CD14-positive monocyte (primary cell): ENCODE results near the gene TREML2. TPM values are rescaled to one million over a fixed set of nuclear protein-coding genes. Genes with fewer than 3 reads are reported as not detected.
"Not testable (repeated sequence)": the region's sequence is repeated elsewhere in the genome, so short reads cannot be mapped to it uniquely, and the experiment has no call there.

Source experiments
- DNase-seq, 3 donors: peaks; one replicate each; pipeline ENCODE4 v3.0.0-alpha.2; 2011 to 2022
- H2AFZ ChIP-seq: 2 replicates; pipeline ENCODE4 v1.6.0; 2012; ENCODE audit warnings: mild to moderate bottlenecking, low read depth, low read length, inconsistent platforms; ENCODE audit not compliant: insufficient read depth, poor library complexity, severe bottlenecking
- H3K27ac ChIP-seq, 2 donors: 1 replicate in 1 of 2; 2 replicates in 1 of 2; pipeline ENCODE4 v1.5.1; 2012 to 2013; ENCODE audit warnings: low read length in 2 of 2, control low read depth in 1 of 2, inconsistent platforms in 1 of 2, low read depth in 1 of 2, mild to moderate bottlenecking in 1 of 2
- H3K27me3 ChIP-seq, 2 donors: one replicate each; pipeline versions ENCODE4 v1.6.0 to v1.6.1; 2011 to 2013; ENCODE audit warnings: low read length in 2 of 2; ENCODE audit not compliant: control insufficient read depth in 2 of 2, insufficient read depth in 2 of 2
- H3K36me3 ChIP-seq, 2 donors: replicated peaks in 1 of 2; 1 replicate in 1 of 2; 2 replicates in 1 of 2; pipeline versions ENCODE4 v1.5.1 to v1.6.1; 2012 to 2013; ENCODE audit warnings: low read length in 2 of 2, control low read depth in 1 of 2, inconsistent platforms in 1 of 2, mild to moderate bottlenecking in 1 of 2; ENCODE audit not compliant: insufficient read depth in 2 of 2, control insufficient read depth in 1 of 2
- H3K4me1 ChIP-seq, 2 donors: 1 replicate in 1 of 2; 2 replicates in 1 of 2; pipeline versions ENCODE4 v1.5.1 to v1.6.1; 2012 to 2013; ENCODE audit warnings: low read length in 2 of 2, control low read depth in 1 of 2, inconsistent platforms in 1 of 2, mild to moderate bottlenecking in 1 of 2, moderate library complexity in 1 of 2; ENCODE audit not compliant: insufficient read depth in 2 of 2, control insufficient read depth in 1 of 2
- H3K4me2 ChIP-seq: replicated peaks from 2 replicates; pipeline ENCODE3; 2012; ENCODE audit warnings: low read length, moderate library complexity, mild to moderate bottlenecking; ENCODE audit not compliant: poor library complexity, severe bottlenecking; ENCODE audit errors: extremely low read depth
- H3K4me3 ChIP-seq, 3 experiments: fragments of 200-600 bp in 1 of 3; sonication (generic) in 1 of 3; replicated peaks in 1 of 3; 1 replicate in 2 of 3; 2 replicates in 1 of 3; pipeline ENCODE4 v1.5.1; 2011 to 2013; ENCODE audit warnings: low read length in 3 of 3, mild to moderate bottlenecking in 3 of 3, control low read depth in 2 of 3, low read depth in 2 of 3, inconsistent platforms in 1 of 3, moderate library complexity in 1 of 3
- H3K79me2 ChIP-seq: 2 replicates; pipeline ENCODE4 v1.6.0; 2012; ENCODE audit warnings: mild to moderate bottlenecking, control low read depth, inconsistent platforms, low read length, moderate library complexity; ENCODE audit not compliant: insufficient read depth
- H3K9ac ChIP-seq: 2 replicates; pipeline ENCODE4 v1.6.0; 2017; ENCODE audit warnings: low read length, mild to moderate bottlenecking; ENCODE audit not compliant: insufficient read depth, poor library complexity, severe bottlenecking
- H3K9me3 ChIP-seq, 2 donors: replicated peaks in 1 of 2; 1 replicate in 1 of 2; 2 replicates in 1 of 2; pipeline versions ENCODE4 v1.5.1 to v1.6.1; 2012 to 2013; ENCODE audit warnings: low read length in 2 of 2, control low read depth in 1 of 2; ENCODE audit not compliant: control insufficient read depth in 1 of 2, insufficient read depth in 1 of 2
- H4K20me1 ChIP-seq: 2 replicates; pipeline ENCODE4 v1.6.0; 2012; ENCODE audit warnings: mild to moderate bottlenecking, low read length, control low read depth, moderate library complexity; ENCODE audit not compliant: insufficient read depth
- H3K27ac Mint-ChIP-seq, 7 donors: one replicate each; pipeline ENCODE4 v1.8.0; 2020; ENCODE audit warnings: mild to moderate bottlenecking in 7 of 7, mixed read lengths in 7 of 7, moderate library complexity in 6 of 7, inconsistent platforms in 2 of 7
- H3K27me3 Mint-ChIP-seq, 3 donors: one replicate each; pipeline ENCODE4 v1.8.0; 2021 to 2022; ENCODE audit warnings: low read depth in 3 of 3, mild to moderate bottlenecking in 3 of 3, mixed read lengths in 3 of 3, moderate library complexity in 3 of 3, inconsistent platforms in 1 of 3
- H3K36me3 Mint-ChIP-seq, 2 donors: one replicate each; pipeline ENCODE4 v1.8.0; 2020; ENCODE audit warnings: mixed read lengths in 2 of 2, inconsistent platforms in 1 of 2, mild to moderate bottlenecking in 1 of 2
- H3K4me1 Mint-ChIP-seq: one replicate; pipeline ENCODE4 v1.8.0; 2020; ENCODE audit warnings: mild to moderate bottlenecking, mixed read lengths
- H3K4me3 Mint-ChIP-seq, 2 donors: one replicate each; pipeline ENCODE4 v1.8.0; 2020; ENCODE audit warnings: mild to moderate bottlenecking in 2 of 2, mixed read lengths in 2 of 2, moderate library complexity in 1 of 2
- H3K9me3 Mint-ChIP-seq, 7 donors: one replicate each; pipeline ENCODE4 v1.8.0; 2020 to 2022; ENCODE audit warnings: mixed read lengths in 7 of 7, mild to moderate bottlenecking in 6 of 7, moderate library complexity in 6 of 7, inconsistent platforms in 2 of 7
- WGBS: methylation state at CpG from one replicate; pipeline ENCODE4 v1.1.5; 2013; ENCODE audit warnings: missing lambda C conversion rate; ENCODE audit not compliant: insufficient coverage; 5-methylcytosine and 5-hydroxymethylcytosine counted together
- intact Hi-C, 2 donors: fragments of 100-400 bp; cut with micrococcal nuclease; formaldehyde crosslinking; loops; one replicate each; pipeline versions ENCODE4 v1.15.0 to v1.15.1; 2023
- polyA plus RNA-seq, 3 donors: library from polyadenylated mRNA; depleted of rRNA in 1 of 3; unstranded in 2 of 3; stranded (reverse) in 1 of 3; fragments of 300-500 nt in 2 of 3; fragments of >200 nt in 1 of 3; fragmentation: Illumina TruSeq in 2 of 3; gene quantifications; 1 replicate in 2 of 3; 2 replicates in 1 of 3; pipeline ENCODE4 v1.2.3, GENCODE V29; 2012 to 2021
- TF ChIP-seq, protein P1 (sequence below): fragments of 200-600 bp; IDR thresholded peaks from one replicate; pipeline ENCODE4 v1.8.0; 2022; ENCODE audit warnings: antibody characterized with exemption, mild to moderate bottlenecking

The TREML2 gene
- polyA plus RNA-seq, 3 donors = 0.89 to 4.2 (median 1.1) TPM

DNA sequence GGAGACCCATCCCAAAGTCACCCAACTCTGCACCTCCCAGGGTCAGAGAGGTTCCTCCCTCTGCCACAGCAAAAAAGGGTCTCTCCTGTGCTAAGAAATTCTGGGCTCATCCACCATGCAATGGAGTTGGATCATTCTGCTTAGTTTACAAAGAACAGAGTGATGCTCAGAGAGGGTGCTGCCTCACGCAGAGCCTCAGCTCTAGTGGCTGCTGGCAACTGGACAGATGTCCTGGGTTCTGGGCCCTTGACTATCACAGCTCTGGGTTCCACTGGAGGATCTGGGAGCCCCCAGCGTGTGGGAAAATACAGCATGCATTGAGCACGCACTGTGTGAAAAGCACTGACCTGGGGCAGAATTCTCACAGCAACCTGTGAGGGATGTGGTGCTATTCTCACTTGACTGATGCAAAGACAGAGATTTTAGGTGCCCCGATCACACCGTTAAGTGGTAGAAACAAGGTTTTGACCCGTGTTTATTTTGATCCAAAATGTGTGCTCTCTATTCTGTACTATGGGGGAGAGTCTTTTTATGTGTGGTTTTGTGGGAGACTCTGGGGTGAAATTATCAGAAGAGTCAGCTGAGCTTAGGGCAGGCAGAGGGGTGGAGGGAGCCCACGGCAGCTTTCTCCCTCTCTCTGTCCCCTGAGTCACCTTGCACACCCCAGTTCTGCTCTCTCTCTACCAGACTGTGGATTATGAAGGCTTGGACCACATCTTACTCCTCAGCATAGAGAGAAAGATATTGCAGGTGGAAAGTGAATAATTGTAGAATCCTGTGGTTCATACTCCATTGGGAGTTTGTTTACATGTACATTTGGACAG lies 47.1 kb upstream of the TREML2 start:
- Histone ChIP-seq H3K4me3 (no peak overlapping the region), H3K9ac (no peak overlapping the region), H3K4me1 (no peaks in the 10 kb centered on the region), H3K27me3 (no peaks in the 10 kb centered on the region), H3K79me2 (no peaks in the 10 kb centered on the region), H4K20me1 (no peaks in the 10 kb centered on the region), H3K36me3 (no peaks in the 10 kb centered on the region), H2AFZ (no peak overlapping the region), H3K9me3 (no peaks in the 10 kb centered on the region), H3K4me2 (no peak overlapping the region), H3K27ac (no peak overlapping the region)
- no peak for DNase-seq
- intact Hi-C loops = no loop called here
- Mint-ChIP-seq H3K4me1 (peaks cover 17% of the 10 kb centered on the region), H3K4me3 (no peak overlapping the region), H3K27ac (peak overlapping the region in 4 of 7 donors; percentile 39 to 72 (median 44)), H3K9me3 (peaks cover 0 to 7% (median 2%) of the 10 kb centered on the region in 7 donors), H3K36me3 (peaks cover 0 to 13% of the 10 kb centered on the region in 2 donors), H3K27me3 (peaks cover 0 to 2% (median 0%) of the 10 kb centered on the region in 3 donors)
- TF ChIP-seq, protein P1, sequence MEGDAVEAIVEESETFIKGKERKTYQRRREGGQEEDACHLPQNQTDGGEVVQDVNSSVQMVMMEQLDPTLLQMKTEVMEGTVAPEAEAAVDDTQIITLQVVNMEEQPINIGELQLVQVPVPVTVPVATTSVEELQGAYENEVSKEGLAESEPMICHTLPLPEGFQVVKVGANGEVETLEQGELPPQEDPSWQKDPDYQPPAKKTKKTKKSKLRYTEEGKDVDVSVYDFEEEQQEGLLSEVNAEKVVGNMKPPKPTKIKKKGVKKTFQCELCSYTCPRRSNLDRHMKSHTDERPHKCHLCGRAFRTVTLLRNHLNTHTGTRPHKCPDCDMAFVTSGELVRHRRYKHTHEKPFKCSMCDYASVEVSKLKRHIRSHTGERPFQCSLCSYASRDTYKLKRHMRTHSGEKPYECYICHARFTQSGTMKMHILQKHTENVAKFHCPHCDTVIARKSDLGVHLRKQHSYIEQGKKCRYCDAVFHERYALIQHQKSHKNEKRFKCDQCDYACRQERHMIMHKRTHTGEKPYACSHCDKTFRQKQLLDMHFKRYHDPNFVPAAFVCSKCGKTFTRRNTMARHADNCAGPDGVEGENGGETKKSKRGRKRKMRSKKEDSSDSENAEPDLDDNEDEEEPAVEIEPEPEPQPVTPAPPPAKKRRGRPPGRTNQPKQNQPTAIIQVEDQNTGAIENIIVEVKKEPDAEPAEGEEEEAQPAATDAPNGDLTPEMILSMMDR = no peak
- 92% methylated on average over 6 of the region's 7 CpGs for WGBS

DNA sequence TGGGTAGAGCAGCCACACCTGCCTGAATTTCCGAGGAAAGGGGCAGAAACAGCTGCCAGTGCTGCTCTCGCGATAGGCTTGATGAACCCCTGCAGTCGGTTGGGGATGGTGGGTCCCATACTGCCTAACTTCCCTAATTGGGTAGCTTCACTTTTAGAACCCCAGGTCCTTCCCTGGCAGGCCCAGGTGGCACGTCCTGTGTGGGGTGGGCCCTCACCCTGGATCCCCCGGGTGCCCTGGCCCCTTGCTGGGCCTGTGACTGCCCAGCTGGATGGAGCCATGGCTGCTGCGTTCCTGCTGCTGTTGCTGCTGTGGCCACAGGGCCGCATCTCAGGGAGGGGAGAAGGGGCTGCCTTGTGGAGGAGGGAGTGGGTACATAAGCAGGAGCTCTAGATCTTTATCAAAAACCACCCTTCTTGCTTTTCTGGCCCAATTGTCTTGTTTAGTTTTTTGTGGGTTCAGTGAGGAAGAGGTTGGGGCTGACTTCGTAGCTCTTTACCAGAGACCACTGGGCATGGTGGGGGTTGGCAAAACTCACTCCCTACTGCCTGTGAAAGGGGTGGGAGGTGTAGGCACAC lies 46.4 kb upstream of the TREML2 start:
- no peak overlapping the region for H3K4me2 ChIP-seq
- no peak overlapping the region for H3K27ac ChIP-seq
- Mint-ChIP-seq H3K27ac (peak overlapping the region in 1 of 7 donors; percentile 72), H3K9me3 (peaks cover 0 to 7% (median 2%) of the 10 kb centered on the region in 7 donors), H3K36me3 (peaks cover 0 to 10% of the 10 kb centered on the region in 2 donors), H3K27me3 (peaks cover 0 to 2% (median 0%) of the 10 kb centered on the region in 3 donors), H3K4me1 (peaks cover 14% of the 10 kb centered on the region), H3K4me3 (no peak overlapping the region)
- WGBS = 95% methylated on average over 6 of the region's 9 CpGs
- H4K20me1 ChIP-seq = no peaks in the 10 kb centered on the region
- intact Hi-C loops = no loop called here
- H3K36me3 ChIP-seq = no peaks in the 10 kb centered on the region
- TF ChIP-seq, protein P1 = no peak
- DNase-seq = no peak
- no peak overlapping the region for H3K9ac ChIP-seq
- H3K79me2 ChIP-seq = no peaks in the 10 kb centered on the region
- no peak overlapping the region for H2AFZ ChIP-seq
- no peaks in the 10 kb centered on the region for H3K27me3 ChIP-seq
- no peak overlapping the region for H3K4me3 ChIP-seq
- no peaks in the 10 kb centered on the region for H3K4me1 ChIP-seq
- H3K9me3 ChIP-seq = no peaks in the 10 kb centered on the region

DNA sequence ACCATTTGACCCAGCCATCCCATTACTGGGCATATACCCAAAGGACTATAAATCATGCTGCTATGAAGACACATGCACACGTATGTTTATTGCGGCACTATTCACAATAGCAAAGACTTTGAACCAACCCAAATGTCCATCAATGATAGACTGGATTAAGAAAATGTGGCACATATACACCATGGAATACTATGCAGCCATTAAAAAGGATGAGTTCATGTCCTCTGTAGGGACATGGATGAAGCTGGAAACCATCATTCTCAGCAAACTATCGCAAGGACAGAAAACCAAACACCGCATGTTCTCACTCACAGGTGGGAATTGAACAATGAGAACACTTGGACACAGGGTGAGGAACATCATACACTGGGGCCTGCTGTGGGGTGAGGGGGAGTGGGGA lies 45.6 kb upstream of the TREML2 start:
- H3K27ac ChIP-seq, H3K9me3 ChIP-seq, H3K27me3 Mint-ChIP-seq, H3K27ac Mint-ChIP-seq, intact Hi-C loops, H4K20me1 ChIP-seq, H3K79me2 ChIP-seq, H3K4me2 ChIP-seq, H3K4me3 ChIP-seq, H3K27me3 ChIP-seq, H3K36me3 ChIP-seq, DNase-seq, H3K9me3 Mint-ChIP-seq, H3K9ac ChIP-seq, H3K4me3 Mint-ChIP-seq, H3K4me1 ChIP-seq, H2AFZ ChIP-seq: not testable (repeated sequence)
- Mint-ChIP-seq H3K4me1 (peaks cover 14% of the 10 kb centered on the region), H3K36me3 (peaks cover 0 to 11% of the 10 kb centered on the region in 2 donors)
- no CpG with 5 or more reads among the region's 4 CpGs for WGBS
